ENCODE data around the gene TSKS.

DNA sequence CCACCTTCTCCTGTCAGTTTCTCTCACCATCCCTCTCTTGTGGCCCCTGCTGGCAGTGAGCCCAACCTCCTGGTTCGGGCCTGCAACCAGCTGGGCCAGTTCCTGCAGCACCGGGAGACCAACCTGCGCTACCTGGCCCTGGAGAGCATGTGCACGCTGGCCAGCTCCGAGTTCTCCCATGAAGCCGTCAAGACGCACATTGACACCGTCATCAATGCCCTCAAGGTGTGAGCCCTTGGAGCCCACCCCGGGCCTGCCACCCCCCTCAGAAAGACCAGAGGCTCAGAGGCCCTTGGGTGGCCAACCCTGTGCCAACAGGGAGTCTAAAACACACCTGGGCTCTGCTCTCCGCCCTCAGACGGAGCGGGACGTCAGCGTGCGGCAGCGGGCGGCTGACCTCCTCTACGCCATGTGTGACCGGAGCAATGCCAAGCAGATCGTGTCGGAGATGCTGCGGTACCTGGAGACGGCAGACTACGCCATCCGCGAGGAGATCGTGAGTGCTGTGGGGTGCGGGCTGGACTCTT is 36.2 kb upstream of the TSKS start:
- TF ChIP-seq, protein P1, sequence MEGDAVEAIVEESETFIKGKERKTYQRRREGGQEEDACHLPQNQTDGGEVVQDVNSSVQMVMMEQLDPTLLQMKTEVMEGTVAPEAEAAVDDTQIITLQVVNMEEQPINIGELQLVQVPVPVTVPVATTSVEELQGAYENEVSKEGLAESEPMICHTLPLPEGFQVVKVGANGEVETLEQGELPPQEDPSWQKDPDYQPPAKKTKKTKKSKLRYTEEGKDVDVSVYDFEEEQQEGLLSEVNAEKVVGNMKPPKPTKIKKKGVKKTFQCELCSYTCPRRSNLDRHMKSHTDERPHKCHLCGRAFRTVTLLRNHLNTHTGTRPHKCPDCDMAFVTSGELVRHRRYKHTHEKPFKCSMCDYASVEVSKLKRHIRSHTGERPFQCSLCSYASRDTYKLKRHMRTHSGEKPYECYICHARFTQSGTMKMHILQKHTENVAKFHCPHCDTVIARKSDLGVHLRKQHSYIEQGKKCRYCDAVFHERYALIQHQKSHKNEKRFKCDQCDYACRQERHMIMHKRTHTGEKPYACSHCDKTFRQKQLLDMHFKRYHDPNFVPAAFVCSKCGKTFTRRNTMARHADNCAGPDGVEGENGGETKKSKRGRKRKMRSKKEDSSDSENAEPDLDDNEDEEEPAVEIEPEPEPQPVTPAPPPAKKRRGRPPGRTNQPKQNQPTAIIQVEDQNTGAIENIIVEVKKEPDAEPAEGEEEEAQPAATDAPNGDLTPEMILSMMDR (IDR thresholded peaks at IDR 0.05): no peak
- no peak for TF ChIP-seq POLR2A (IDR thresholded peaks at IDR 0.05)
